ENCODE results near the gene PIF1. TPM values are rescaled to one million over a fixed set of nuclear protein-coding genes. Genes with fewer than 3 reads are reported as not detected.
A peak's percentile ranks its signal among the peaks of the same experiment; 100 is the strongest.

The PIF1 gene
- total and polyA plus RNA-seq, 5 donors from 2014 or later = 0.07 to 0.37 (median 0.29) TPM; not detected in 1

DNA sequence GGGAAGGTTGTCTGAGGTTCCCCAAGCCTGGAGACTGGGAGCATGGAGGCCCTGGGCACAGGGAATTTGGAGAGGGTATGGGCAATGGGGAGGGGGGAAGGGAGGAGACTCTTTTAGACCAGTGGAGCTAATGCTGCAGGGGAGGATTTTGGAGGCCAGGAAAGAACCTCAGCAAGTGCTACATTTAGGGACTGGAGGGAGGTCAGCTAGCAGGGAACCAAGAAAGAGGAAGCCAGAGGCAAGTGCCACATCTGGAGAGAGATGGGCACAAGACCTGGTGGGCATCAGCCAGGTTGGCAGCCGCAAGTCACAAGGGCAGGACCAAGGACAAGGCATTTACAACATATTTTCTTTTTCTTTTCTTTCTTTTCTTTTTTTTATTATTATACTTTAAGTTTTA is 37.0 kb upstream of the PIF1 start:
- Histone ChIP-seq H3K36me3 (ENCODE audit: control insufficient read depth, insufficient read depth, low read length) (peaks cover 84% of the 10 kb centered on the region), H3K27ac (ENCODE audit: insufficient read depth, low read length, poor library complexity, severe bottlenecking) (no peak overlapping the region), H3K4me3 (ENCODE audit: low read depth, low read length) (no peak overlapping the region), H3K4me1 (ENCODE audit: control insufficient read depth, insufficient read depth, low read length, poor library complexity, severe bottlenecking) (peaks cover 6% of the 10 kb centered on the region), H3K27me3 (ENCODE audit: control insufficient read depth, insufficient read depth, low read length) (no peaks in the 10 kb centered on the region), H3K9me3 (ENCODE audit: control insufficient read depth in 2 of 2, low read length in 2 of 2) (no peaks in the 10 kb centered on the region)
- H3K4me3 Mint-ChIP-seq = no peak overlapping the region
- peak overlapping the region in 1 of 3 donors; percentile 79 for H3K27ac Mint-ChIP-seq
- H3K36me3 Mint-ChIP-seq = peaks cover 12% of the 10 kb centered on the region
- DNase-seq (no peak), ATAC-seq (ENCODE audit: low read depth in 2 of 2) (no peak)
- no peaks in the 10 kb centered on the region for H3K9me3 Mint-ChIP-seq
- H3K4me1 Mint-ChIP-seq = peaks cover 0 to 26% (median 11%) of the 10 kb centered on the region in 4 donors
- no peaks in the 10 kb centered on the region for H3K27me3 Mint-ChIP-seq

DNA sequence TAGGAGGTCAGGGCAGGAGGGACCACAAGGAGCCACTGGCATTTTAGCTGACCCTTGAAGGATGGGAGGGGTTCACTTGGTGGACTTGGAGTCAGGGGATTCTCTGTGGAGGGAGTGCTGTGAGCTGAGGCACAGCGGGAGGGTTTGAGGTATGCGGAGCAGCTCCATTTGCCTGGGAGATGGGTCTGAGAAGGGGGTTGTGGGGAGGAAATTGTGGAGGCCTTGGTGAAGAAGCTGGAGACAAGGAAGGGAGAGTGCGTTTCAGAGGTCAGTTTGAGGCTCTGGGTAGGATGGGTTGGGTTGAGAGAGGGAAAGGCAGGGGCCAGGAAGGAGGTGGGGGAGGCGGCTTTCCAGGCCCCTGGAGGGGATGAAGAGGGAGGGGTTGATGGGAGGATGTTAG is 36.5 kb upstream of the PIF1 start:
- H3K27ac Mint-ChIP-seq = peak overlapping the region in 2 of 3 donors; percentile 61 to 79
- no peaks in the 10 kb centered on the region for H3K9me3 Mint-ChIP-seq
- H3K36me3 Mint-ChIP-seq = peaks cover 12% of the 10 kb centered on the region
- H3K27me3 Mint-ChIP-seq = no peaks in the 10 kb centered on the region
- no peaks in the 10 kb centered on the region for H3K9me3 ChIP-seq (ENCODE audit: control insufficient read depth in 2 of 2, low read length in 2 of 2)
- H3K4me3 ChIP-seq (ENCODE audit: low read depth, low read length) = no peak overlapping the region
- DNase-seq = no peak
- no peak overlapping the region for H3K4me3 Mint-ChIP-seq
- H3K4me1 Mint-ChIP-seq = peaks cover 0 to 31% (median 15%) of the 10 kb centered on the region in 4 donors
- no peak overlapping the region for H3K27ac ChIP-seq (ENCODE audit: insufficient read depth, low read length, poor library complexity, severe bottlenecking)
- peaks cover 89% of the 10 kb centered on the region for H3K36me3 ChIP-seq (ENCODE audit: control insufficient read depth, insufficient read depth, low read length)
- no peaks in the 10 kb centered on the region for H3K27me3 ChIP-seq (ENCODE audit: control insufficient read depth, insufficient read depth, low read length)
- H3K4me1 ChIP-seq (ENCODE audit: control insufficient read depth, insufficient read depth, low read length, poor library complexity, severe bottlenecking) = peaks cover 7% of the 10 kb centered on the region
- no peak for ATAC-seq (ENCODE audit: low read depth in 2 of 2)

- Mint-ChIP-seq H3K36me3 (peaks cover 7% of the 10 kb centered on the region), H3K9me3 (no peaks in the 10 kb centered on the region), H3K4me1 (peaks cover under 1 to 35% (median 20%) of the 10 kb centered on the region in 4 donors), H3K27me3 (no peaks in the 10 kb centered on the region), H3K4me3 (no peak overlapping the region), H3K27ac (peak overlapping the region in 1 of 3 donors; percentile 69)
- H3K9me3 ChIP-seq (ENCODE audit: control insufficient read depth in 2 of 2, low read length in 2 of 2) = no peaks in the 10 kb centered on the region
- DNase-seq (no peak), ATAC-seq (ENCODE audit: low read depth in 2 of 2) (no peak)
- H3K4me1 ChIP-seq (ENCODE audit: control insufficient read depth, insufficient read depth, low read length, poor library complexity, severe bottlenecking) = peaks cover 13% of the 10 kb centered on the region
- H3K36me3 ChIP-seq (ENCODE audit: control insufficient read depth, insufficient read depth, low read length) = peaks cover 88% of the 10 kb centered on the region
- no peak overlapping the region for H3K4me3 ChIP-seq (ENCODE audit: low read depth, low read length)
- H3K27me3 ChIP-seq (ENCODE audit: control insufficient read depth, insufficient read depth, low read length) = no peaks in the 10 kb centered on the region
- H3K27ac ChIP-seq (ENCODE audit: insufficient read depth, low read length, poor library complexity, severe bottlenecking) = no peak overlapping the region
Measured at GRCh38 chr15:64861331-64861730, 35.9 kb upstream of the PIF1 start.

- no peak for ATAC-seq (ENCODE audit: low read depth in 2 of 2)
- H3K36me3 ChIP-seq (ENCODE audit: control insufficient read depth, insufficient read depth, low read length) = peaks cover 86% of the 10 kb centered on the region
- no peak overlapping the region for H3K4me3 ChIP-seq (ENCODE audit: low read depth, low read length)
- no peak overlapping the region for H3K27ac ChIP-seq (ENCODE audit: insufficient read depth, low read length, poor library complexity, severe bottlenecking)
- Mint-ChIP-seq H3K36me3 (peaks cover 12% of the 10 kb centered on the region), H3K4me1 (peaks cover 5 to 54% (median 37%) of the 10 kb centered on the region in 4 donors), H3K9me3 (no peaks in the 10 kb centered on the region), H3K4me3 (no peak overlapping the region), H3K27me3 (no peaks in the 10 kb centered on the region), H3K27ac (peak overlapping the region in 1 of 3 donors; percentile 60)
- H3K27me3 ChIP-seq (ENCODE audit: control insufficient read depth, insufficient read depth, low read length) = no peaks in the 10 kb centered on the region
- peaks cover 23% of the 10 kb centered on the region for H3K4me1 ChIP-seq (ENCODE audit: control insufficient read depth, insufficient read depth, low read length, poor library complexity, severe bottlenecking)
- DNase-seq = no peak
- no peaks in the 10 kb centered on the region for H3K9me3 ChIP-seq (ENCODE audit: control insufficient read depth in 2 of 2, low read length in 2 of 2)
Measured at GRCh38 chr15:64859226-64859625, 33.8 kb upstream of the PIF1 start.

DNA sequence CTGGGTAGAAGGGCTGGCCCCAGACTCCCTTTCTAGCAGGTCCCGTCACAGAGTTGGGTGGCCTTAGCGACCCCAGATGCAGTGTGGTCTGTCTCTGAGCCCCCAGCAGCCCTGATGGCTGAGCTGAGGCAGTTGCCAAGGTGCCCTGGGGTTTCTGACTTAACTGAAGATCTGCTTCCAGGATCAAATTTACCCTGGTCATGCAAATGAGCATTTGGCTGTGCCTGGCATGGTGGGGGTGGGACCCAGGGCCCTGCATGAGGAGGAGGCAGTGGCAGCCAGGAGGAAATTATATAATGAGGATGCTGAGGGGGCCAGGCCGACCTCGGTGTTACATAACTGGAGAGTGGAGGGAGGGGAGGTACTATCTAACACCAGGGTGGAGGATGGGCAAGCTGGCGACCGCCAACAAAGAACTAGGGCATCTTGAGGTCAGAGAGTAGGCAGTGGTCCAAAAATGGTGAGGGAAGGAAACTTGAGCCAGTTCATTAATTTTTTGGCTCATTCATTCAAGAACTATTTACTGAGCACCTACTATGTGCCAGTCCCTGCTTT is 32.7 kb upstream of the PIF1 start:
- ATAC-seq (ENCODE audit: low read depth in 2 of 2) = no peak
- H3K36me3 ChIP-seq (ENCODE audit: control insufficient read depth, insufficient read depth, low read length) = peaks cover 87% of the 10 kb centered on the region
- Mint-ChIP-seq H3K9me3 (no peaks in the 10 kb centered on the region), H3K4me3 (peak overlapping the region in 1 of 4 donors; percentile 68), H3K27me3 (no peaks in the 10 kb centered on the region), H3K36me3 (peaks cover 13% of the 10 kb centered on the region), H3K27ac (peak overlapping the region; percentile 69 to 78 (median 73)), H3K4me1 (peaks cover 5 to 63% (median 39%) of the 10 kb centered on the region in 4 donors)
- H3K4me3 ChIP-seq (ENCODE audit: low read depth, low read length) = no peak overlapping the region
- H3K9me3 ChIP-seq (ENCODE audit: control insufficient read depth in 2 of 2, low read length in 2 of 2) = no peaks in the 10 kb centered on the region
- H3K27me3 ChIP-seq (ENCODE audit: control insufficient read depth, insufficient read depth, low read length) = no peaks in the 10 kb centered on the region
- DNase-seq = no peak
- no peak overlapping the region for H3K27ac ChIP-seq (ENCODE audit: insufficient read depth, low read length, poor library complexity, severe bottlenecking)
- H3K4me1 ChIP-seq (ENCODE audit: control insufficient read depth, insufficient read depth, low read length, poor library complexity, severe bottlenecking) = peaks cover 23% of the 10 kb centered on the region

DNA sequence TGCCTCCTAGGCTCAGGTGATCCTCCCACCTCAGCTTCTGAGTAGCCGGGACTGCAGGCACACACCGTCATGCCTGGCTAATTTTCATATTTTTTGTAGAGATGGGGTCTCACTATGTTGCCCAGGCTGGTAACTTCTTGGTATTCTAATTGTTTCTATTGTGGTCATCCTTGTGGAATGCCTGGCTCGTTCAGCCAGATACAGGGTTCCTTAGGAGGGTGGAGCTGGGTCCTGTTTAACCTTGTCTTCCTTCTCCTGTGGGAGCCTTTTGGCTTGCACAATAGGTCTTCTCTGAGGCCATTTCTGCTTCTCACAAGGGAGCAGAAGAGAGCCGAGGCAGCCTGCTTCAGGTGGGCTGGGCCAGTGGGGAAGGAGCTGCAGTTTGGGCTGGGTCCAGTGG is 32.0 kb upstream of the PIF1 start:
- no peaks in the 10 kb centered on the region for H3K27me3 Mint-ChIP-seq
- peaks cover 85% of the 10 kb centered on the region for H3K36me3 ChIP-seq (ENCODE audit: control insufficient read depth, insufficient read depth, low read length)
- H3K27ac Mint-ChIP-seq = peak overlapping the region in 2 of 3 donors; percentile 78 to 87
- no peaks in the 10 kb centered on the region for H3K9me3 ChIP-seq (ENCODE audit: control insufficient read depth in 2 of 2, low read length in 2 of 2)
- no peak overlapping the region for H3K27ac ChIP-seq (ENCODE audit: insufficient read depth, low read length, poor library complexity, severe bottlenecking)
- peaks cover 23% of the 10 kb centered on the region for H3K4me1 ChIP-seq (ENCODE audit: control insufficient read depth, insufficient read depth, low read length, poor library complexity, severe bottlenecking)
- H3K9me3 Mint-ChIP-seq = no peaks in the 10 kb centered on the region
- no peak for DNase-seq
- peaks cover 5 to 62% (median 41%) of the 10 kb centered on the region in 4 donors for H3K4me1 Mint-ChIP-seq
- H3K36me3 Mint-ChIP-seq = peaks cover 13% of the 10 kb centered on the region
- H3K4me3 Mint-ChIP-seq = peak overlapping the region in 2 of 4 donors; percentile 54 to 57
- H3K27me3 ChIP-seq (ENCODE audit: control insufficient read depth, insufficient read depth, low read length) = no peaks in the 10 kb centered on the region
- ATAC-seq (ENCODE audit: low read depth in 2 of 2) = no peak
- no peak overlapping the region for H3K4me3 ChIP-seq (ENCODE audit: low read depth, low read length)

DNA sequence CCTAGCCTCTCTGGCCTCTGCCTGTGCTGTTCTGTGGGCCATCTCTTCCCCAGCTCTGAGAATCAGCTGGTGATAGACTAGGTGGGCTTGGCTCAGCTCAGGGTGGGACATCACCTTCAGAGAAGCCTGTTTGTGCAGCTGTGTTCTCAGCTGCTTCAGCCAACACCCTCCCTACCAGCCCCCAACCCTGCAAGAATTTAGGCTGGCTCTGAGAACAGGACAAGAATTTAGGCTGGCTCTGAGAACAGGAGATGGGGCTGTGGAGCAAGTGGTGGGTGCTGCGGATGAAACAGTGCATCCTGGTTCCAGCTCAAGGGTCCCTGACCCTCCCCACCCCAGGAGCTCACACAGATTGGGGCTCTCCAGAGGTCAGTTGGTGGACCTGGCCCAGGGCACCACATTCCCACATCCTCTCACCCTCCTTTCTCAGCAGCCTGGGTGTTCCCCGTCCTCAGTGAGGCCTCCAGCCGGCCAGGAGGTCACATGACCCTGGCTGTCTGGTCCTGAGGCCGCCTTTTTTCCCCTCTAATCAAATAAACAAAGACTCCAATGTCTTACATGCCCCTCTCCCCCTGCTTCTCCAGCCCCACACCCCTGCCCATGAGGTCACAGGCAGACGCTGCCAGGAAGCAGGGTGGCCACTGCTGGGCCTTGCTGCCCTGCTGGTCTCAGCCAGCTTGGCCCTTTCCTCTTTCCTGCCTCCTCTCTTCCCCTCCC is 31.1 kb upstream of the PIF1 start:
- no peaks in the 10 kb centered on the region for H3K9me3 ChIP-seq (ENCODE audit: control insufficient read depth in 2 of 2, low read length in 2 of 2)
- H3K27ac ChIP-seq (ENCODE audit: insufficient read depth, low read length, poor library complexity, severe bottlenecking) = peak overlapping the region; percentile 2
- H3K36me3 ChIP-seq (ENCODE audit: control insufficient read depth, insufficient read depth, low read length) = peaks cover 80% of the 10 kb centered on the region
- ATAC-seq (ENCODE audit: low read depth in 2 of 2) = no peak
- DNase-seq = no peak
- no peaks in the 10 kb centered on the region for H3K27me3 ChIP-seq (ENCODE audit: control insufficient read depth, insufficient read depth, low read length)
- H3K27me3 Mint-ChIP-seq = peaks cover 5% of the 10 kb centered on the region
- H3K4me3 ChIP-seq (ENCODE audit: low read depth, low read length) = no peak overlapping the region
- H3K4me1 Mint-ChIP-seq = peaks cover 5 to 63% (median 45%) of the 10 kb centered on the region in 4 donors
- H3K27ac Mint-ChIP-seq = peak overlapping the region; percentile 2 to 87 (median 78)
- peaks cover 20% of the 10 kb centered on the region for H3K36me3 Mint-ChIP-seq
- peaks cover 26% of the 10 kb centered on the region for H3K4me1 ChIP-seq (ENCODE audit: control insufficient read depth, insufficient read depth, low read length, poor library complexity, severe bottlenecking)
- H3K4me3 Mint-ChIP-seq = peak overlapping the region in 3 of 4 donors; percentile 35 to 57 (median 54)
- H3K9me3 Mint-ChIP-seq = peaks cover 0 to 2% (median 0%) of the 10 kb centered on the region in 7 donors
